ENCODE measurements around the gene ATP6AP1.
A peak's percentile ranks its signal among the peaks of the same experiment; 100 is the strongest.
"Not testable (repeated sequence)": the region's sequence is repeated elsewhere in the genome, so short reads cannot be mapped to it uniquely, and the experiment has no call there.

ATP6AP1 gene

GRCh38 chrX:154428176-154429171, at the start of gene ATP6AP1:
TSS of gene ATP6AP1 (plus strand) at chrX:154428677. CDS start at chrX:154428693, 16 bp downstream.
- DNase-seq, result peak; percentile 81 to 84

- DNase-seq, result peak; percentile 92 to 97
Observed at GRCh38 chrX:154378799-154379568, 49.5 kb upstream of the ATP6AP1 start, which contains the start of gene EMD. TSS of gene EMD (plus strand) at chrX:154379295. CDS start at chrX:154379485, 190 bp downstream.

GRCh38 chrX:154379569-154379951, 48.9 kb upstream of the ATP6AP1 start:
- no peak for DNase-seq

GRCh38 chrX:154380153-154380552, 48.3 kb upstream of the ATP6AP1 start:
- no peak for DNase-seq

- no peak for DNase-seq
Observed at GRCh38 chrX:154380787-154381186, 47.7 kb upstream of the ATP6AP1 start.

- DNase-seq, result no peak
Observed at GRCh38 chrX:154381271-154381670, 47.2 kb upstream of the ATP6AP1 start.

- no peak for DNase-seq
Observed at GRCh38 chrX:154382483-154383069, 45.9 kb upstream of the ATP6AP1 start.

- no peak for DNase-seq
Observed at GRCh38 chrX:154383359-154384283, 44.9 kb upstream of the ATP6AP1 start.

- no peak for DNase-seq
Observed at GRCh38 chrX:154384284-154384892, 44.1 kb upstream of the ATP6AP1 start.

- not testable (repeated sequence) for DNase-seq
Observed at GRCh38 chrX:154388094-154388493, 40.4 kb upstream of the ATP6AP1 start.

- not testable (repeated sequence) for DNase-seq
Observed at GRCh38 chrX:154388649-154389048, 39.8 kb upstream of the ATP6AP1 start.

GRCh38 chrX:154389812-154390747, 38.4 kb upstream of the ATP6AP1 start:
- not testable (repeated sequence) for DNase-seq

- not testable (repeated sequence) for DNase-seq
Observed at GRCh38 chrX:154396363-154396762, 32.1 kb upstream of the ATP6AP1 start.

GRCh38 chrX:154396973-154397887, 31.2 kb upstream of the ATP6AP1 start:
- DNase-seq, result peak; percentile 66 to 68

GRCh38 chrX:154397888-154398667, 30.4 kb upstream of the ATP6AP1 start, which contains the start of gene RPL10:
TSS of gene RPL10 (plus strand) at chrX:154398377. CDS start at chrX:154398520, 143 bp downstream.
- peak; percentile 81 to 91 for DNase-seq

GRCh38 chrX:154398668-154399526, 29.6 kb upstream of the ATP6AP1 start:
- DNase-seq, result peak; percentile 74 to 80
